NT2/D1 (cell line): Measurements from ENCODE around the gene PRKAG2.

Experiments
- YY1 ChIP-seq: IDR thresholded peaks from 2 replicates; pipeline ENCODE4 v1.6.1; 2011; ENCODE audit not compliant: insufficient read length, insufficient read depth
- ZNF274 ChIP-seq: IDR thresholded peaks from 2 replicates; pipeline ENCODE4 v1.6.1; 2011; ENCODE audit warnings: mild to moderate bottlenecking, low read depth, low read length

GRCh38 chr7:151637781-151638261 lies 239.1 kb downstream of the PRKAG2 start:
- TF ChIP-seq YY1, result no peak
- no peak for TF ChIP-seq ZNF274
